ENCODE results near the gene CEACAM16.
"Not testable (repeated sequence)": the region's sequence is repeated elsewhere in the genome, so short reads cannot be mapped to it uniquely, and the experiment has no call there.

Gene CEACAM16

GRCh38 chr19:44721369-44721768 is 22.4 kb downstream of the CEACAM16 start:
- not testable (repeated sequence) for H2BK15ac ChIP-seq (replicated peaks; ENCODE audit: low read depth); H3K9ac ChIP-seq (ENCODE audit: low read length); H4K8ac ChIP-seq (ENCODE audit: low read depth, low read length); H3K23ac ChIP-seq (ENCODE audit: low read length); H3K4me3 ChIP-seq (ENCODE audit: low read length); H4K5ac ChIP-seq (ENCODE audit: low read length); H3K36me3 ChIP-seq (ENCODE audit: control insufficient read depth, insufficient read depth, low read length); H3K27me3 ChIP-seq (ENCODE audit: insufficient read depth, low read length, poor library complexity); H2AK5ac ChIP-seq (ENCODE audit: low read length); H3K4me2 ChIP-seq (ENCODE audit: low read length); DNase-seq; H3K79me2 ChIP-seq (ENCODE audit: control insufficient read depth, insufficient read depth, low read length); H2BK120ac ChIP-seq (ENCODE audit: low read depth, low read length); H2BK5ac ChIP-seq (ENCODE audit: low read length); H3K4ac ChIP-seq (ENCODE audit: low read depth, low read length); H3K56ac ChIP-seq (ENCODE audit: low read length); H3K79me1 ChIP-seq (ENCODE audit: low read length); H3K27ac ChIP-seq (ENCODE audit: low read depth, low read length); H3K18ac ChIP-seq (ENCODE audit: low read length); H3K4me1 ChIP-seq (ENCODE audit: control insufficient read depth, low read depth, low read length)
- WGBS (ENCODE audit: extremely low coverage, insufficient coverage, low lambda C conversion rate) = no CpG with 5 or more reads among the region's 5 CpGs

GRCh38 chr19:44722131-44723121 is 23.5 kb downstream of the CEACAM16 start:
- Histone ChIP-seq H3K56ac (ENCODE audit: low read length) (peak overlapping the region; percentile 42), H3K9ac (ENCODE audit: low read length) (no peak overlapping the region), H3K18ac (ENCODE audit: low read length) (no peak overlapping the region), H2BK15ac (replicated peaks; ENCODE audit: low read depth) (no peak overlapping the region), H3K4ac (ENCODE audit: low read depth, low read length) (no peak overlapping the region), H3K27ac (ENCODE audit: low read depth, low read length) (no peak overlapping the region), H3K23ac (ENCODE audit: low read length) (no peak overlapping the region), H3K4me1 (ENCODE audit: control insufficient read depth, low read depth, low read length) (peaks cover 5% of the 10 kb centered on the region), H4K8ac (ENCODE audit: low read depth, low read length) (no peak overlapping the region), H3K36me3 (ENCODE audit: control insufficient read depth, insufficient read depth, low read length) (no peaks in the 10 kb centered on the region), H3K79me1 (ENCODE audit: low read length) (no peaks in the 10 kb centered on the region), H3K27me3 (ENCODE audit: insufficient read depth, low read length, poor library complexity) (no peaks in the 10 kb centered on the region), H3K4me2 (ENCODE audit: low read length) (no peak overlapping the region), H3K79me2 (ENCODE audit: control insufficient read depth, insufficient read depth, low read length) (no peaks in the 10 kb centered on the region), H3K4me3 (ENCODE audit: low read length) (no peak overlapping the region), H2BK120ac (ENCODE audit: low read depth, low read length) (no peak overlapping the region), H4K5ac (ENCODE audit: low read length) (no peak overlapping the region), H2BK5ac (ENCODE audit: low read length) (no peak overlapping the region), H2AK5ac (ENCODE audit: low read length) (no peak overlapping the region)
- no peak for DNase-seq
- WGBS (ENCODE audit: extremely low coverage, insufficient coverage, low lambda C conversion rate) = no CpG with 5 or more reads among the region's 21 CpGs

- Histone ChIP-seq H3K36me3 (ENCODE audit: control insufficient read depth, insufficient read depth, low read length) (no peaks in the 10 kb centered on the region), H2BK120ac (ENCODE audit: low read depth, low read length) (no peak overlapping the region), H3K27ac (ENCODE audit: low read depth, low read length) (no peak overlapping the region), H3K4me3 (ENCODE audit: low read length) (no peak overlapping the region), H3K9ac (ENCODE audit: low read length) (no peak overlapping the region), H3K79me2 (ENCODE audit: control insufficient read depth, insufficient read depth, low read length) (no peaks in the 10 kb centered on the region), H2BK5ac (ENCODE audit: low read length) (no peak overlapping the region), H3K18ac (ENCODE audit: low read length) (no peak overlapping the region), H3K27me3 (ENCODE audit: insufficient read depth, low read length, poor library complexity) (no peaks in the 10 kb centered on the region), H2BK15ac (replicated peaks; ENCODE audit: low read depth) (no peak overlapping the region), H2AK5ac (ENCODE audit: low read length) (no peak overlapping the region), H4K8ac (ENCODE audit: low read depth, low read length) (no peak overlapping the region), H3K79me1 (ENCODE audit: low read length) (no peaks in the 10 kb centered on the region), H3K4me2 (ENCODE audit: low read length) (no peak overlapping the region), H3K56ac (ENCODE audit: low read length) (no peak overlapping the region), H3K4ac (ENCODE audit: low read depth, low read length) (no peak overlapping the region), H4K5ac (ENCODE audit: low read length) (no peak overlapping the region), H3K23ac (ENCODE audit: low read length) (no peak overlapping the region), H3K4me1 (ENCODE audit: control insufficient read depth, low read depth, low read length) (peaks cover 3% of the 10 kb centered on the region)
- WGBS (ENCODE audit: extremely low coverage, insufficient coverage, low lambda C conversion rate) = no CpG with 5 or more reads among the region's 10 CpGs
- no peak for DNase-seq
Observed at GRCh38 chr19:44723299-44723951, 24.5 kb downstream of the CEACAM16 start.

- Histone ChIP-seq H2BK120ac (ENCODE audit: low read depth, low read length) (no peak overlapping the region), H3K27ac (ENCODE audit: low read depth, low read length) (no peak overlapping the region), H4K5ac (ENCODE audit: low read length) (no peak overlapping the region), H4K8ac (ENCODE audit: low read depth, low read length) (no peak overlapping the region), H2BK15ac (replicated peaks; ENCODE audit: low read depth) (no peak overlapping the region), H2BK5ac (ENCODE audit: low read length) (no peak overlapping the region), H3K36me3 (ENCODE audit: control insufficient read depth, insufficient read depth, low read length) (no peaks in the 10 kb centered on the region), H3K4ac (ENCODE audit: low read depth, low read length) (no peak overlapping the region), H3K4me2 (ENCODE audit: low read length) (no peak overlapping the region), H3K79me2 (ENCODE audit: control insufficient read depth, insufficient read depth, low read length) (no peaks in the 10 kb centered on the region), H3K27me3 (ENCODE audit: insufficient read depth, low read length, poor library complexity) (no peaks in the 10 kb centered on the region), H3K4me1 (ENCODE audit: control insufficient read depth, low read depth, low read length) (peaks cover 1% of the 10 kb centered on the region), H3K4me3 (ENCODE audit: low read length) (no peak overlapping the region), H3K79me1 (ENCODE audit: low read length) (no peaks in the 10 kb centered on the region), H2AK5ac (ENCODE audit: low read length) (no peak overlapping the region), H3K9ac (ENCODE audit: low read length) (no peak overlapping the region), H3K56ac (ENCODE audit: low read length) (no peak overlapping the region), H3K23ac (ENCODE audit: low read length) (no peak overlapping the region), H3K18ac (ENCODE audit: low read length) (no peak overlapping the region)
- DNase-seq = peak; percentile 85
- WGBS (ENCODE audit: extremely low coverage, insufficient coverage, low lambda C conversion rate) = no CpG with 5 or more reads among the region's 7 CpGs
Observed at GRCh38 chr19:44723952-44724319, 25.0 kb downstream of the CEACAM16 start.

GRCh38 chr19:44725251-44725650 is 26.3 kb downstream of the CEACAM16 start:
- Histone ChIP-seq H2BK15ac (replicated peaks; ENCODE audit: low read depth) (no peak overlapping the region), H4K5ac (ENCODE audit: low read length) (no peak overlapping the region), H3K36me3 (ENCODE audit: control insufficient read depth, insufficient read depth, low read length) (no peaks in the 10 kb centered on the region), H3K23ac (ENCODE audit: low read length) (no peak overlapping the region), H3K56ac (ENCODE audit: low read length) (peak overlapping the region; percentile 10), H2BK5ac (ENCODE audit: low read length) (no peak overlapping the region), H3K4me3 (ENCODE audit: low read length) (no peak overlapping the region), H3K18ac (ENCODE audit: low read length) (no peak overlapping the region), H3K27me3 (ENCODE audit: insufficient read depth, low read length, poor library complexity) (no peaks in the 10 kb centered on the region), H3K9ac (ENCODE audit: low read length) (no peak overlapping the region), H3K4me2 (ENCODE audit: low read length) (no peak overlapping the region), H3K79me1 (ENCODE audit: low read length) (no peaks in the 10 kb centered on the region), H2AK5ac (ENCODE audit: low read length) (no peak overlapping the region), H4K8ac (ENCODE audit: low read depth, low read length) (no peak overlapping the region), H3K4me1 (ENCODE audit: control insufficient read depth, low read depth, low read length) (no peaks in the 10 kb centered on the region), H3K4ac (ENCODE audit: low read depth, low read length) (no peak overlapping the region), H2BK120ac (ENCODE audit: low read depth, low read length) (no peak overlapping the region), H3K27ac (ENCODE audit: low read depth, low read length) (no peak overlapping the region), H3K79me2 (ENCODE audit: control insufficient read depth, insufficient read depth, low read length) (no peaks in the 10 kb centered on the region)
- WGBS (ENCODE audit: extremely low coverage, insufficient coverage, low lambda C conversion rate) = no CpG with 5 or more reads among the region's 18 CpGs
- DNase-seq = no peak

Data from mesendoderm (in vitro differentiated cells).